ENCODE results near the gene TMOD4.
A peak's percentile ranks its signal among the peaks of the same experiment; 100 is the strongest.

The TMOD4 gene

GRCh38 chr1:151142411-151143056 is 33.2 kb downstream of the TMOD4 start:
- DNase-seq, result no peak

GRCh38 chr1:151137789-151138188 is 38.0 kb downstream of the TMOD4 start:
- no peak for DNase-seq

DNA sequence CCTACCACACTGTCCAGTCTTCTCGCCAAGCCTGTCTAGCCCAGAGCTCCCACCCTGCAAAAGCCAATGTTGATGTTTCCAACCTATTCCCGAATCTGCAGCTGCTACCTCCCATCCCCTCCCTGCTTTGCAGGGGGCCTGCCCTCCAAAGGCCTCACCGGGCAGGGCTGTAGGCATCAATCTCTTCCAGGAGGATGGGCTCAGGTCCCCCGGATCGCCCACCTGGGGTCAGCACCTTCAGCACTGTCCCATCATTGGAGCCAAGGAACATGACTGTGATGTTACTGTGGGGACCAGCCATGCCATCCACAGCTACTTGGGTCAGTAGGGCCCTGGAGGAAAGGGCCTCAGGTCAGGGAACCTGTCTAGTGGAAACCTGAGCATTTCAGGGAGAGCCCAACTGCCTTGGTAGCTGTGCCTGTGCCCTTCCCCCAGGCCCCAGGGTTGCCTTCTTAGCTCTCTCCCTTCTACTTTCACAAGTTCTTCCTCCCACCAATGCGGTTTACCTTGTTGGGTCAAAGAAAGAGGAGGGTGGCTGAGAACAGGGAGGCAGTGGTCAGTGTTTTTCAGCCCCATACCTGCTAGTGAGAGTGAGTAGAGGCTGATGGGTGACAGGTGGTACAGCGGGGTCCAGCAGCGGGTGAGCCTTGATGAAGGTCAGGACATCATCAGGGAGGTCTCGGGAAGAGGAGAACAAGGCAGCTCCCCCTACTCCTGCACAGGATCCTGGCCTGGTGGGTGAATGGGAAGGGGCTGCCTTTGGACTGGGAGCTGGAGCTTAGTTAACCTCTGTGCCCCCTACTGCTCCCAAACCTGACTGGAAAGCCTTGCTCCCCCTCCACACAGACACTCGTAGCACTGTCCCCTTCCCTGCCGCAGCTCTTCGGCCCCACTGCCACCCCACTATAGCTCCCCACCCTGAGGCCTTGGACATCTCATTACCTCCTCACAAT is 40.1 kb downstream of the TMOD4 start:
- no peak for DNase-seq

GRCh38 chr1:151134991-151135390 is 40.8 kb downstream of the TMOD4 start:
- DNase-seq, result no peak

DNA sequence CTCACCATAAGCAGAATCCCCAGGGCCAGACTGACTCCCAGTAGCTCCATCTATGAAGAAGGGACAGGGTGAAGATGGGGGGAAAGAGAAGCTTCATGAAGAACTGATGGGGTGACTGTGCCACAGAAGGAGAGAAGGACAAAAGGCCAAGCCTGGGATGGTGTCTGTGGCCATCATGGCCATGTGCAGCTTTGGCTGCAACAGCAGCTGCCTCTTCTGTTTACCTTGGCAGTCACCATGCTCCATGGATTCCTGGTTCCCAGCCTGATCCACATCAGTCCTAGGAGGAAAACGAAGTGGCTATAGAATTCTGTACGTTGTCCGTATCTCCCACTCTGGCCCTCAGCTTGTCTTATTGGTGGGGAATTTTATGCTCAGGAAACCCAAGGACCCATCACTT is 41.4 kb downstream of the TMOD4 start:
- peak in 1 of 2 experiments; percentile 51 for DNase-seq

DNA sequence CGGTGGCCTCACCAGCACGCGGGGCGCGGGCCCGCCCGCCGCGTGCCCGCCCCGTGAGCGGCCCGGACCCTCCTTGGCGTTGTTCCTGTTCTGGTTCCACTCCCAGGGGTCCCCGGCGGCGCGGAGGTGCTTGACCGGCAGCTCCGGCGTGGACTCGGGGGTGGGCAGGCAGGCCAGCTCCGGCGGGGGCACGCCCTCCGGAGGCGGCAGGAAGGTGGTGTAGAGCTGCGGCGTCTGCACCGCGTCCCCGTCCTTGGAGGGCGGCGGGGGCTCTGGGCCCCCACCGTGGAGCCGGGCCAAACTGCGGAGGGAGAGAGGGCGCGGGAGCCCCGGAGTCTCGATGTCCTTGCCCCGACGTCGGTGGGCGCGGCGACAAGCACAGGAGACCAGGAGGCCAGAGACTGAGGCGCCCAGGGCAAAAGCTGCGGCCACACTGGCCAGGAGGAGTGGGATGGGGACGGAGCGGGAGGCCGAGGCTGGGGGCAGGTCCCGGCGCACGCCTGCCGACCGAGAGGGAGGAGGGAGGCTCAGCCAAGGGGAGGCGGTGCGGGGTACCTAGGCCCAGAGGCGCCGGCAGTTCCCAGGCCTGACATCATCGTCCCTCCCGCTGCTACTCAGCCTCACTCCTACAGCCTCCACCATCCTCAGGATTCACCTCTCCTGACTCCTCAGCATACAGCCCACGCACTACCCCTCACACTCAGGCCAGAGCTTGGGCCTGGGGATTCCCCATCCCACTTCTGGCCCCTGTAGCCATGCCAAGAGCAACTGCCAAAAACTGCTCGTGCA is 42.6 kb downstream of the TMOD4 start:
- DNase-seq, result no peak

GRCh38 chr1:151132335-151133017 is 43.3 kb downstream of the TMOD4 start:
- no peak for DNase-seq

DNA sequence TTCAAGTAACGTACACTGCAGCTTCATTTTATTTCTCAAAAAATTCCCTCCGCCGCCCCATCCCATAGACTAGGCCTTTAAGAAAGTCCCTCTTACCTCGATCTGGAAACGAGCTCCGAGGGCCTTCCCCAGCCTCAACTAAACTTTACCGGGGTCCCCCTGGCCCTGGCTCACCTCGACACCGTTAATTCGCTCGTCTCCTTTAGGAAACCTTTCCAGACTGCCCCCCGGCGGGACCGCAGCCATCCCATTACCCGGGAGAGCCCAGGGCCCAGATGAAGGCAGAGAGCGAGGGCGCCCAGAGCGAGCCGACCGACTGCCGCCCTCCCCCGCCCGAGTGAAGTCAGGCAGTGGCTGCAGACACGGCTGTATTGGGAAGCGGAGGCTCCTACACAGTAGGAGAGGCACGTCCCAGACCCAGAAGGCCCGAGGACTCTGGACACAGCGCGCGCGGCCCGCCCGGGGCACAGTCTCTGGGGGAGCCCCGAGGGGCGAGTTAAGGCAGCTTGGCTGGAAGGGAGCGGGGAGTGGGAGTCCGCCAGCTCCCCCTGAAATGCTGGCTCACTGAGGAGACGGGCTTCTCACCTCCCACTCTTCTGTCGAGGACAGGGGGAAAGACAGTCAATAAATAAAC is 44.0 kb downstream of the TMOD4 start:
- DNase-seq, result no peak

DNA sequence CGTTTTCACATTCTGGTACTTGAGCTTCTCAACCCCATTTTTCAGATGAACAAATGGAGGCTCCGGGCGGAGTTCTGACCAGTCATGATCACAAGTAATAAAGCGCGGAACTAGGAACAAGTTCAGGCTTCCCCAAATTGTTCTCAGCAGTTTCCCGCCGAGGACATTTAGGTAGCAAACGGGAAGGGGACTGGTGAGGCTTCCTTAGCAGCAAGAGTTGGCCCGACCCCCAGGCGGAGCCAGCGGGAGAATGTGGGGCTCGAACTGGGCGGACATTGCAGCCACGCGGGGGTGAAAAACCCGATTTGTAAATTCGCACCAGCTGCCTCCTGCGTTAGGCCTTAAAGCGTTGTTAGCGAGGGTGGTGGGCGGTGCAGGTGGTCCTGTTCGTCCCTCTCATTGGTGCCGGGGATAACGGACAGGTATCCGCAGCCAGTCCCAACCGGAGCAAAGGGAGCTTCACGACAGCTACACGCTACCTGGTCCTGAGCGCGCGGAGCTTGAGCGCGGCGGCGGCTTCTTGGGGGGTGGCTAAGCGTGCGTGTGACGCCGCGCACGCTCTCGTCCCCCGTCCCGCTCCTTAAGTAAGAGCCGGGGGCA is 44.7 kb downstream of the TMOD4 start:
- DNase-seq, result no peak

GRCh38 chr1:151128800-151129199 is 47.0 kb downstream of the TMOD4 start:
- DNase-seq, result no peak

DNA sequence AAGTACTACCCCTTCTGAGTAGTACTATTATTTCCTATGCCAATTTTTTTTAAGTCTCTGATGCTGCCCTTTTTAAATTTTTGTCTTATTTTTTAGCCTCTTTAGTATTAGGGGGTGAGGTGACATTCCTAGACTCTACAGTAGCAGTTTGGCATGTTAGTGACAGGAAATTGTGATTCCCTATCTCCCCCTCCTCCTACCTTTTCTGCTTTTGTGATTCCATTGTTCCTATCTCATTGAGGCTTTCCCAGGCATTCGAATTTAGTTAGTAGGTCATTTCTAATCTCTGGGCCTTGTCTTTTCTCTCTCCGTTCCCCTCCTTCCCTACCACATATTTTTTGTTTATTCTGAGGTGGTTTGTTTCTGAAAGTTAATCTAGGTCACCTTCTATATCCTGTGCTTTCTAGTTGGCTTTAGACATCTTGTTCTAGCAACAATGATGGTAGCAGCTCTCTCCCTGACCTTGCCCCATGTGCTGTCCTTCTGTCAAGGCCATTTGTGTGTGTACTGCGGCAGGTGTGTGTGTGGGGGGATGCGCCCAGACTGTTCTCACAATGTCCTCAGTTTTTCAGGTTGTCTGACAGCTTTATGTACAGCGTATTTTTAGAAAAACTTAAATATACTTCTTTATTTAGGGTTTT is 50.9 kb downstream of the TMOD4 start:
- peak; percentile 21 to 28 for DNase-seq
